ENCODE data around the gene PIF1.

The PIF1 gene, protein sequence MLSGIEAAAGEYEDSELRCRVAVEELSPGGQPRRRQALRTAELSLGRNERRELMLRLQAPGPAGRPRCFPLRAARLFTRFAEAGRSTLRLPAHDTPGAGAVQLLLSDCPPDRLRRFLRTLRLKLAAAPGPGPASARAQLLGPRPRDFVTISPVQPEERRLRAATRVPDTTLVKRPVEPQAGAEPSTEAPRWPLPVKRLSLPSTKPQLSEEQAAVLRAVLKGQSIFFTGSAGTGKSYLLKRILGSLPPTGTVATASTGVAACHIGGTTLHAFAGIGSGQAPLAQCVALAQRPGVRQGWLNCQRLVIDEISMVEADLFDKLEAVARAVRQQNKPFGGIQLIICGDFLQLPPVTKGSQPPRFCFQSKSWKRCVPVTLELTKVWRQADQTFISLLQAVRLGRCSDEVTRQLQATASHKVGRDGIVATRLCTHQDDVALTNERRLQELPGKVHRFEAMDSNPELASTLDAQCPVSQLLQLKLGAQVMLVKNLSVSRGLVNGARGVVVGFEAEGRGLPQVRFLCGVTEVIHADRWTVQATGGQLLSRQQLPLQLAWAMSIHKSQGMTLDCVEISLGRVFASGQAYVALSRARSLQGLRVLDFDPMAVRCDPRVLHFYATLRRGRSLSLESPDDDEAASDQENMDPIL

DNA sequence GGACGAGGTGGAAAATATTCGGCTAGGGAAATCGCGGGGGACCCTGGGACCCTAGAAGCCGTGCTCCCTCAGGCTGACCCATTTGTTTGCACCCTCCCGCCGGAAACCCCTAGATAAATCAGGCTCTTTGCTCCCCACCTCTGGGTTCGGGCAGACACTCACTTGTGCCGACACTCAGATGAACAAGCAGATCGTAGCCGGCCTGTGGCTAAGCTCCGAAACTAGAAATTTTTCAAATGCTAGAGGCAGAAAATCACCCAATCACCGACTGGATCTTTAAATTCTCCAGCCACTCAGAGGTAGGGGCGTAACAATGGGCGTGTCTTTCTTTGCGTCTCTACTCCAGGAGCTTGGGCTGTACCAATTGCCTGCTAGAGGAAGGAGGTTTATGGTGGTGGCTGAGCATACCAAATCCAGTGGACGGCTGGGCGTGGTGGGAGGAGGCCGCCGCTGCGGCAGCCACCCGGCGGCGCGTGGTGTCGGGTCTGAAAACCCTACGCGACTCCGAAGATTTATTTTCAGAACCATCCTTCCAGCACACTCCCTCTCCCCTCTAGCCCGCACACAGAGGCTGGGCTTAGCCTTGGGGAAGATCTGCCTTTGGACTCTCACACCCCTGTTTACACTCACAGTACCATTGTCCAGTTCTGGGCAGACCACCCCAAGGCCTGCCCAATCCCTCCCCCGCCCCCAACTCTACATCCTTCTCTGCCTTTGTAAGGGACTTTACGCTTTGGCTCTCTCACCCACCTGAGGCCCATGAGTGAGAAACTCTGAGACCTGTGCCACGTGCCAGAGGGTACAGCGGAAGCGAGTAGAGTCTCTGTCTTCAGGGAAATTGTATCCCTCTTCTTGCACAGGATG, at the start of gene PIF1:
PIF1 (minus strand) TSS at position 217 of the 864 bp plus-strand sequence. CDS start 1,312 bp downstream, outside the sequence.
- peak; percentile 96 for FAIRE-seq

DNA sequence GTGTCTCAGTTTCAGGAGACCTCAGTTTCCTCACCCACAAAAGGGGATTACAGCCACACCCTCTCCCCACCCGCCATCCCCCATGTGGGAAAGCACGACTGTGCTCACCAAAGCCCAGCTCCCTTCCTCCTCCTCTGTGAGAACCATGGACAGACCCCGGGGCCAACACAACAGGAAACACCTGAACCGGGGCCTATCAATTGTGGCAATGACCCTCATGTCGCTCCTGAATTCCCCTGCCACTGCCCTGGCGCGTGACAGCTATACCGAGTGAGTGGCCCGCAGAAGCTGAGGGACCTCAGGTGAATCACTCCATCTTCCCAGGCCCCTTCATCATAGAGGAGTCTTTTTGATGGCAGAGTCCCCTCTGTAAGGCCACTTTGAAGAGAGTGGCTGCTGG, 44.9 kb upstream of the PIF1 start:
- no peak for FAIRE-seq

DNA sequence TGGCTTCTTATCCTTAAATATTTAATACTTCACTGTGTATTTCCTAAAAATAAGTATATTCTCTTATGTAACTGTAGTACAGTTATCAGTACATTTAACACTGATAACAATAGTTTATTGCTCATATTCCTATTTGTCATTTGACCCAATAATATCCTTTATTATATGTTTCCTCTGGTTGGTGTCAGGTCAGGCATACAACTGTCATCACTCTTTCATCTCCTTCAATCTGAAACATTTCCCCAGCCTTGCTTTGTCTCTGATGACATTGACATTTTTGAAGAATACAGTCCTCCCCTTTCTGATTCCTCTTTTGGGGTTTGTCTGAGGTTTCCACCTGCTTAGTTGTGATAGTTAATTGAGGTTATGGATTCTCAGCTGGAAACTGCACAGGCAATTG, 44.1 kb upstream of the PIF1 start:
- no peak for FAIRE-seq

DNA sequence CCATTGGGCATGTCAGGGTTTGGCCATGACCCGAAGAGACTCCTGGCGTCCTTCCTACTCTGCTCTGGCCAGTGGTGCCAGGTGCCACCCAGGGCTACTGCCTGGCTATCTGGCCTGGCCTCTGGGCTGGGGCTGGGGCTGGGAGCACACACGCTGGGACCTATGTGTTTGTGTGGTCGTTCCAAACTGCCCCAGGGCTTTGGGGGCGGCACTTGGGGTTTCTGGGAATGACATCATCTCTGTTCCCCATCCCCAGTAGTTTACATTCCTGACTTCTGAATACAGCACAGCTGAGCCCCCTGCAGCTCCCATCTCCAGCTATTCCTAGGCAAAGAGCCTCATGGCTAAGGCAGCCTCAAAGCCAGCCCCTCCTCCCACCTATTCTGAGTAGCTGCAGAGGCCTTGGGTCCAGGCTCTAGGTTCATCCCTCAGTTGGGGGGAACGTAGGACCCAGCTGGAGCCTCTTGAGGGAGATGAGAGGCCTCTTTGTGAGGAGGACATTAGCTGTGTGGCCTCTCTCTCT, 40.6 kb upstream of the PIF1 start:
- no peak for FAIRE-seq

DNA sequence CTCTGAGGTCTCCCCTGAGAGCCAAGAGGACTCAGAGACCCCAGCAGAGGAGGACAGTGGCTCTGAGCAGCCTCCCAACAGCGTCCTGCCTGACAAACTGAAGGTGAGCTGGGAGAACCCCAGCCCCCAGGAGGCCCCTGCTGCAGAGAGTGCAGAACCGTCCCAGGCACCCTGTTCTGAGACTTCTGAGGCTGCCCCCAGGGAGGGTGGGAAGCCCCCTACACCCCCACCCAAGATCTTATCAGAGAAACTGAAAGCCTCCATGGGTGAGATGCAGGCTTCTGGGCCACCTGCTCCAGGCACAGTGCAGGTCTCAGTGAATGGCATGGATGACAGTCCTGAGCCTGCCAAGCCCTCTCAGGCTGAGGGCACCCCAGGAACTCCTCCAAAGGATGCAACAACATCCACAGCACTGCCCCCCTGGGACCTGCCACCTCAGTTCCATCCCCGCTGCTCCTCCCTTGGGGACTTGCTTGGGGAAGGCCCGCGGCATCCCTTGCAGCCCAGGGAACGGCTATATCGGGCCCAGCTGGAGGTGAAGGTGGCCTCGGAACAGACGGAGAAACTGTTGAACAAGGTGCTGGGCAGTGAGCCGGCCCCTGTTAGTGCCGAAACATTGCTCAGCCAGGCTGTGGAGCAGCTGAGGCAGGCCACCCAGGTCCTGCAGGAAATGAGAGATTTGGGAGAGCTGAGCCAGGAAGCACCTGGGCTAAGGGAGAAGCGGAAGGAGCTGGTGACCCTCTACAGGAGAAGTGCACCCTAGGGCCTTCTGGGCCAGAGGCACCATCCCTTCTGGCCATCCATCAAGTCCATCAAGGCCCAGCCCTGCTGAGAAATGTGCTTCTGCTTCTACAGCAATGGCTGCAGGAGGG, 39.9 kb upstream of the PIF1 start:
- no peak for FAIRE-seq

DNA sequence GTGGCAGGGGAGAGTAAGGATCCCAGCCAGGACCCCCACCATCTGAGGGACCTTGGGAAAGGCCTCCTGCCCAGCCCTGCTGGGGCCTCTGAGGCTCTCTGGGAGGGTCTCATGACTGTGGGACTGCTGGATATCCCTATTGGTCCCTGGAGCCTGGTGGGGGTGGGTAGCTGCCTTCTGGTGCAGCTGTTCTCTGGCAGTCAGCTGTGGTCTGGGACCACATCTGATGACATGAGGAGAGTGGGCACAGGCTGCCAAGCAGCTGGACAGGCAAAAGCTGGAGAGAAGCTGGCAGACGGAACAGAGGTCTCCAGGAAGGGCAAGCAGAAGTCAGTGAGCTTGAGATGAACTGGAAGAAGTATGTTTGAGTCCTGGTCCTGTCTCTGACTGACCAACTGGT, 38.6 kb upstream of the PIF1 start:
- FAIRE-seq = no peak

DNA sequence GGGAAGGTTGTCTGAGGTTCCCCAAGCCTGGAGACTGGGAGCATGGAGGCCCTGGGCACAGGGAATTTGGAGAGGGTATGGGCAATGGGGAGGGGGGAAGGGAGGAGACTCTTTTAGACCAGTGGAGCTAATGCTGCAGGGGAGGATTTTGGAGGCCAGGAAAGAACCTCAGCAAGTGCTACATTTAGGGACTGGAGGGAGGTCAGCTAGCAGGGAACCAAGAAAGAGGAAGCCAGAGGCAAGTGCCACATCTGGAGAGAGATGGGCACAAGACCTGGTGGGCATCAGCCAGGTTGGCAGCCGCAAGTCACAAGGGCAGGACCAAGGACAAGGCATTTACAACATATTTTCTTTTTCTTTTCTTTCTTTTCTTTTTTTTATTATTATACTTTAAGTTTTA, 37.0 kb upstream of the PIF1 start:
- FAIRE-seq = no peak

DNA sequence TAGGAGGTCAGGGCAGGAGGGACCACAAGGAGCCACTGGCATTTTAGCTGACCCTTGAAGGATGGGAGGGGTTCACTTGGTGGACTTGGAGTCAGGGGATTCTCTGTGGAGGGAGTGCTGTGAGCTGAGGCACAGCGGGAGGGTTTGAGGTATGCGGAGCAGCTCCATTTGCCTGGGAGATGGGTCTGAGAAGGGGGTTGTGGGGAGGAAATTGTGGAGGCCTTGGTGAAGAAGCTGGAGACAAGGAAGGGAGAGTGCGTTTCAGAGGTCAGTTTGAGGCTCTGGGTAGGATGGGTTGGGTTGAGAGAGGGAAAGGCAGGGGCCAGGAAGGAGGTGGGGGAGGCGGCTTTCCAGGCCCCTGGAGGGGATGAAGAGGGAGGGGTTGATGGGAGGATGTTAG, 36.5 kb upstream of the PIF1 start:
- no peak for FAIRE-seq

DNA sequence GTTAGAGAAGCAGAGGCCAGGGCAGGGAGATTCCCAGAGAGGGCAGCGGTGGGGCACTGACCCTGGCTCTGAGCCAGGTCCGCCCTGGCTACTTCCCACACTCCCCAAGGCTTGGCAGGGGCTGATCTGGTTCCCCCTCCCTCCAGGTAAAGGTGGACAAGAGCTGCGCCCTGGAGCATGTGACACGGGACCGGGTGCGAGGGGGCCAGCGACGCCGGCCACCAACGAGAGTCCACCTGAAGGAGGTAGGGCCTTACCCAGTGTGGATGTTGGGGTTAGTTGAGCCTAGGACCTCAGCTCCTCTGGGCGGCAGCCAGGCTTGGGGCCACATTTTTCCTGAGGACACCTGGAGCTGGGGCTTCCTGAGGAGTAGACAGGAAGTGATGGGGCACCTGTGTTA, 35.9 kb upstream of the PIF1 start:
- no peak for FAIRE-seq

DNA sequence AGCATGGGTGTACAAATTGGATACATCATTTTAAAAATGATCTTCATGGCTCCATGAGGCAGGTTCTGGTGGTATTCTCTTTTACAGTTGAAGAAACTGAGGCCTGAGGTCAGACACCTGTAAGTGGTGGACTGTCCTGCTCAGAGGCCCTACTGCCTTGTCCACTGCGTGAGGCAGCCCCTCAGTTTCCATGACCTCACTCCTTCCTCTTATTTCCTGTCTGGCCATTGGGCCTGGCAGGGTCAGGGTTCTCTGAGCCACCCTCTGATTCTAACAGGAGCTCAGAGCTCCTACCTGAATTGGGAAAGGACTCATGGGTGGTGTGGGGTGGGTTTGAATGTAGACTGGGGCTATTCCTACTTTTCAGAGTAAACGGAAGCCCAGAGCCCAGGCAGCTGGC, 33.8 kb upstream of the PIF1 start:
- no peak for FAIRE-seq

DNA sequence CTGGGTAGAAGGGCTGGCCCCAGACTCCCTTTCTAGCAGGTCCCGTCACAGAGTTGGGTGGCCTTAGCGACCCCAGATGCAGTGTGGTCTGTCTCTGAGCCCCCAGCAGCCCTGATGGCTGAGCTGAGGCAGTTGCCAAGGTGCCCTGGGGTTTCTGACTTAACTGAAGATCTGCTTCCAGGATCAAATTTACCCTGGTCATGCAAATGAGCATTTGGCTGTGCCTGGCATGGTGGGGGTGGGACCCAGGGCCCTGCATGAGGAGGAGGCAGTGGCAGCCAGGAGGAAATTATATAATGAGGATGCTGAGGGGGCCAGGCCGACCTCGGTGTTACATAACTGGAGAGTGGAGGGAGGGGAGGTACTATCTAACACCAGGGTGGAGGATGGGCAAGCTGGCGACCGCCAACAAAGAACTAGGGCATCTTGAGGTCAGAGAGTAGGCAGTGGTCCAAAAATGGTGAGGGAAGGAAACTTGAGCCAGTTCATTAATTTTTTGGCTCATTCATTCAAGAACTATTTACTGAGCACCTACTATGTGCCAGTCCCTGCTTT, 32.7 kb upstream of the PIF1 start:
- FAIRE-seq = no peak

DNA sequence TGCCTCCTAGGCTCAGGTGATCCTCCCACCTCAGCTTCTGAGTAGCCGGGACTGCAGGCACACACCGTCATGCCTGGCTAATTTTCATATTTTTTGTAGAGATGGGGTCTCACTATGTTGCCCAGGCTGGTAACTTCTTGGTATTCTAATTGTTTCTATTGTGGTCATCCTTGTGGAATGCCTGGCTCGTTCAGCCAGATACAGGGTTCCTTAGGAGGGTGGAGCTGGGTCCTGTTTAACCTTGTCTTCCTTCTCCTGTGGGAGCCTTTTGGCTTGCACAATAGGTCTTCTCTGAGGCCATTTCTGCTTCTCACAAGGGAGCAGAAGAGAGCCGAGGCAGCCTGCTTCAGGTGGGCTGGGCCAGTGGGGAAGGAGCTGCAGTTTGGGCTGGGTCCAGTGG, 32.0 kb upstream of the PIF1 start:
- no peak for FAIRE-seq

DNA sequence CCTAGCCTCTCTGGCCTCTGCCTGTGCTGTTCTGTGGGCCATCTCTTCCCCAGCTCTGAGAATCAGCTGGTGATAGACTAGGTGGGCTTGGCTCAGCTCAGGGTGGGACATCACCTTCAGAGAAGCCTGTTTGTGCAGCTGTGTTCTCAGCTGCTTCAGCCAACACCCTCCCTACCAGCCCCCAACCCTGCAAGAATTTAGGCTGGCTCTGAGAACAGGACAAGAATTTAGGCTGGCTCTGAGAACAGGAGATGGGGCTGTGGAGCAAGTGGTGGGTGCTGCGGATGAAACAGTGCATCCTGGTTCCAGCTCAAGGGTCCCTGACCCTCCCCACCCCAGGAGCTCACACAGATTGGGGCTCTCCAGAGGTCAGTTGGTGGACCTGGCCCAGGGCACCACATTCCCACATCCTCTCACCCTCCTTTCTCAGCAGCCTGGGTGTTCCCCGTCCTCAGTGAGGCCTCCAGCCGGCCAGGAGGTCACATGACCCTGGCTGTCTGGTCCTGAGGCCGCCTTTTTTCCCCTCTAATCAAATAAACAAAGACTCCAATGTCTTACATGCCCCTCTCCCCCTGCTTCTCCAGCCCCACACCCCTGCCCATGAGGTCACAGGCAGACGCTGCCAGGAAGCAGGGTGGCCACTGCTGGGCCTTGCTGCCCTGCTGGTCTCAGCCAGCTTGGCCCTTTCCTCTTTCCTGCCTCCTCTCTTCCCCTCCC, 31.1 kb upstream of the PIF1 start:
- FAIRE-seq = no peak

DNA sequence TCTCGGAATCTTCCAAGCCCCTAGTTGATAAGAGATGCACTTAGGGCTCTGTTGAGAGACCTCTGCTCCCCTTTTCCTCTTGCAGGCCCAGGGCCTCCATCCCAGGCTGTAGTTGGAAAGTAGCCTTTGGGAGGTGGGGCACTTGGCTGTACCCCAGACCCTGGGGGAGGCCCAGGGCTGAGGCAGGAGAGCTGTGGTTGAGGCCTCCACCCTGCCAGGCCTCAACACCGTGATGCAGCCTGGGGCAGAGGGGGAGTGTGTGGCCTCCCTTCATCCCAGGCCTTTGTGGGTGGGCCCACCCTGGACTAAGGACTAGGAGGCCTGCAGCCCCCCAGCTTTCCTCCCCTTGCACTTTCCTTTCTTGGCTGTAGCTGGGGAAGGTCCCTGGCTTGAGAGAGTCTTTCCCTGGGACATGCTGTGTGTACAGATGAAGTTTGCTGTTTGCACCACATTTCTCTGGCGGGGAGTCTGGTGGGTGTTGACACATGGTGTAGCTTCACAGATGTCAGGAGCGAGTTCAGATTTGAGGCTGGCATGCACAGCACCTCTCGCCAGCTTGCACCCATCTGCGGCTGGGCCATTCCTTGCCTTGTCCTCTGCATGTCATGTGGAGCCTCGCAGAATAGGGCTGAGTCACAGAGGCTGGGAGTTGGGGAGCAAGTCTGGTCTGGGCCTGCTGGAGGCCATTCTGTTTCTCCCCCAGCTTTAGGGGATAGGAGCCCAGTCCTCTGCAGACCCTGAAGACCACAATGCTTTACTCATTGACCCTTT, 29.9 kb upstream of the PIF1 start:
- no peak for FAIRE-seq

DNA sequence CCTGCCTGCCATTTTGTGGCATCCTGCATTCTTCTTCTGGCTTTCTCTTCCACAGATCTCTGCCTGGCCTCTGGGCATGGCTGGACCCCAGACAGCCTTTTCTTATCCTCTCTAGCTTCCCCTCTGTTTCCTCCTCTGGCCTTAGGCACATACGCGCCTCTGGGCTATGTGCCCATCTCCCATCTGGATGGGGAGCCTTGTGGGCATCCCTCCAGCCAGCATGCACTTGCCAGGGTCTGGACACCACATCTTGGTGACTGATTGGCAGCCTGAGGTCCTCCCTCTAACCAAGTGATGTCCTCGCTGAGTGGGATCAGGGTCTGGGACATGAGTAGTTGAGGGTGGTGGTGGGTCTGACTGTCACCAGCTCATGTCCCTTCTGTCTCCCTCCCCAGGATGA, 29.1 kb upstream of the PIF1 start:
- no peak for FAIRE-seq

DNA sequence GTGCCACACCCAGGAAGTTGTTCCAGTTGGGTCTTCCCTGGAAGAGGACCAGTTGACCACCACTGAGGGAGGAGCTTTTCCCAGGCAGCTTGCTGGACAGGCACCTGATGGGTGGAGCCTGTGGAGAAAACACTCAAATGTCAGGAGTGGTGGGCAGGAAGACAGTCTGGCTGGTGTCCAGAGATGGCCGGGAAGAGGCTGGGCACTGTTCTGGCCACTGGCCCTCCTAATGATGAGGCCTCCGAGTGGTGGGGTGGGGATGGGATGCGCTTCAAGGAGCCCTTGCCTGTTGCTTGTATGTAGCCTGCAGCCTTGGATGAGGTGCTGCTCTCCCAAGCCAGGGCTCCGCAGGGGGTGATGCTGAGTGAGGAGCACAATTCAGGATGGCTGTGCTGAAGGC, 28.6 kb upstream of the PIF1 start:
- FAIRE-seq = no peak

DNA sequence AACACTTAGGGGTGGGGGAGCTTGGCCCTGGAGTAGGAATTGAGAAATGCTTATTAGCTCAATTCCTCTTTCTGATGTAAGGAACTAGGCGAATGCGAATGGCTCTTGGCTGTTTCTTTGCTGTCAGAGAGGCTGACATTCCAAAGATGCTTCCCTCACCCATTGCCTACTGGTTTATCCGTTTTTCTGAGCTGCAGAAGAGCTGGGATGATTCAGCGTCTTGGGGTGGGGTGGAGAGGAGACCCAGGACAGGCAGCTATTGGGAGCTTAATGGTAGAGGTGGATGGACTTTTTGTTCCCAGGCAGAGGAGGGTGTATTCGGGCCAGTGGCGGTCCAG, 26.0 kb upstream of the PIF1 start:
- no peak for FAIRE-seq

DNA sequence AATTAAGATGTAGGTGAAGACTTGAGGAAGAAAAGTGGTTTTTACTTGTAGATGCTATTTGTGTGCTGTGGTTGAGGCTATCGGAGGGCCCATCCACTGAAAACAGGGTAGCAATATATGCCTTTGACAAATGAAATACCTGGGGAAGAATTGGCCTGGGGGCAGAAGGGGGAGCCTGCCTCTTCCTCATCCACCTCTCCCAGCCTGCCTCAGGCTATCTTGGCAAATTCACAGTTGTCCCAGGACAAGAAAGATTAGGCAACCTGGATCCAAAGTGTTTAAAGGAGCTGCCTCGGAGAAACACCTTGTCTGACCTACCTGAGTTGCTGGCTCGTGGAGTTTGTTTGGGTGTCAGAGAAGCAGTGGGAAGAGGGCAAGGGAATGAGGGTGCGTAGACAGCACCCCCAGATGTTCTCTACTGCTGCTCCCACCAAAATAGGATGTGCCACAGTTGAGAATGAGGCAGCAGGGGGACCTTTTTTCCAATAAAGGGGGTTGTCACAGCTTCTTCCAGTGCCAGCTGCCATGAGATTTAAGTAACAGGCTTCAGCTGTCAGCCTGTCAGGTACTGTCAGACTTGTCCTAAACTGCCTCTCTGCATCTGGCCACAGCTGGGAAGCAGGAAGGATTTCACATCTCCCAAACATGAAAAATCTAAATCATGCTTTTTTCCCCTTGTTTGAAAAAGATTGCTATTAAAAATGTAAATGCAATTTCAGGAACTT, 25.5 kb upstream of the PIF1 start:
- no peak for FAIRE-seq

DNA sequence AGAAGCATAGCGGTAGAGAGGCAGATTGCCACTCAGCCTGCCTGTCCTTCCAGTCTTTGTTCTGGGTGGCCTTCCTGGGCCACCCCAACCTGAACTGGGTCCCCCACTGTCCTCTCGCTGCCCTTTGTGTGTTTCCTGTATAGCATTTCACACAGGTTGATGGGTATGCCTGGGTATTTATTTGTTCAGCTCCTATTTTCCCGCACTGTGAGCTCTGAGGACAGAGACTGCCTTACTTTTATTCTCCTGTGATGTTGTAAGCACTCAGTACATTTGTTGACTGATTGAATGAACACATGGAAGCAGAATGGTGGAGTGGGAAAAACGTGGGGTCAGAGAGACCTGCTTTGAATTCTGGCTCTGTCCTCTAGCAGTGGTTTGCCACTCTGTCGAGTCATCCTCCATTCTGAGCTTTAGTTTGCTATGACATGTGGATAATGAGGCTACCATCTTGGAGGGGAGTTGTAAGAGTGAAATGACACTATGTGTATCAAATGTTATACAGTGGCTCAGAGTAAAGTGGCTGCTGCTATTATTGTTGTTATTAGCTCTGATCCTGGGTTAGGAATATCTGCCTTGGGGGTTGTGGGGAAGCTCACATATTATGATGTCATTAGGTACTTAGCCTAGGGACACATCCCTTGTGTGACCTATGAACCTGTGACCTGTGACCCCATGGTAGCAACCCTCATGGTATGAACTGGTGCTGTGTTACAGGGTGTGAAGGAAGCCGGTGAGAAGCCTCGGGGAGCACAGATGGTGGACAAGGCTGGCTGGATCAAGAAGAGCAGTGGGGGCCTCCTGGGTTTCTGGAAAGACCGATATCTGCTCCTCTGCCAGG, 22.6 kb upstream of the PIF1 start:
- FAIRE-seq = no peak

Measured in G401.6 (cell line).